HEK293T (cell line): ENCODE data around the gene ASTN2.

Source experiments
- CTCF ChIA-PET: fragments of 350-600 bp; formaldehyde crosslinking; extraction: SDS; loops from one replicate; lab custom pipeline; 2021; ENCODE audit warnings: antibody characterized with exemption, inconsistent platforms; lab: Yijun Ruan, JAX
- POLR2A ChIA-PET: fragments of 350-600 bp; formaldehyde crosslinking; extraction: SDS; loops from one replicate; lab custom pipeline; 2020; ENCODE audit warnings: antibody characterized with exemption, inconsistent platforms; lab: Yijun Ruan, JAX
- DNase-seq: peaks from one replicate; pipeline ENCODE4 v3.0.0; 2012; ENCODE audit warnings: mixed read lengths; ENCODE audit errors: extremely low spot score
- ARNT ChIP-seq: fragments of 450-650 bp; IDR thresholded peaks from 2 replicates; pipeline ENCODE4 v1.6.1; 2017; ENCODE audit warnings: mild to moderate bottlenecking
- BHLHE40 ChIP-seq: fragments of 450-650 bp; IDR thresholded peaks from 2 replicates; pipeline ENCODE4 v1.6.1; 2016; ENCODE audit warnings: mild to moderate bottlenecking, moderate library complexity, borderline replicate concordance
- CTBP1 ChIP-seq: fragments of 450-650 bp; IDR thresholded peaks from 2 replicates; pipeline ENCODE4 v1.6.1; 2016; ENCODE audit warnings: borderline replicate concordance
- ELF4 ChIP-seq: fragments of 450-650 bp; IDR thresholded peaks from 2 replicates; pipeline ENCODE4 v1.6.1; 2017; ENCODE audit warnings: antibody characterized with exemption
- FOXA1 ChIP-seq: fragments of 450-650 bp; IDR thresholded peaks from 2 replicates; pipeline ENCODE4 v1.6.1; 2016; ENCODE audit warnings: mild to moderate bottlenecking
- FOXK2 ChIP-seq: fragments of 450-650 bp; IDR thresholded peaks from 2 replicates; pipeline ENCODE4 v1.6.1; 2016; ENCODE audit warnings: mild to moderate bottlenecking
- FOXM1 ChIP-seq: fragments of 450-650 bp; IDR thresholded peaks from 2 replicates; pipeline ENCODE4 v1.6.1; 2017; ENCODE audit warnings: mild to moderate bottlenecking, borderline replicate concordance
- HDGF ChIP-seq: fragments of 450-650 bp; IDR thresholded peaks from 2 replicates; pipeline ENCODE4 v1.6.1; 2017; ENCODE audit warnings: antibody characterized with exemption, borderline replicate concordance
- L3MBTL2 ChIP-seq: fragments of 450-650 bp; conservative IDR thresholded peaks from 2 replicates; pipeline ENCODE4 v1.6.1; 2016; ENCODE audit warnings: mild to moderate bottlenecking
- LEF1 ChIP-seq: fragments of 450-650 bp; IDR thresholded peaks from 2 replicates; pipeline ENCODE4 v1.6.1; 2017; ENCODE audit warnings: mild to moderate bottlenecking, borderline replicate concordance
- NFRKB ChIP-seq: fragments of 450-650 bp; IDR thresholded peaks from 2 replicates; pipeline ENCODE4 v1.6.1; 2016; ENCODE audit warnings: mild to moderate bottlenecking, moderate library complexity
- SP1 ChIP-seq: fragments of 450-650 bp; IDR thresholded peaks from 2 replicates; pipeline ENCODE4 v1.6.1; 2017
- SUZ12 ChIP-seq: fragments of 450-650 bp; IDR thresholded peaks from 2 replicates; pipeline ENCODE4 v1.6.1; 2016; ENCODE audit warnings: mild to moderate bottlenecking
- TARDBP ChIP-seq: fragments of 450-650 bp; IDR thresholded peaks from 2 replicates; pipeline ENCODE4 v1.6.1; 2016
- ZNF384 ChIP-seq: fragments of 450-650 bp; IDR thresholded peaks from 2 replicates; pipeline ENCODE4 v1.6.1; 2016
- TF ChIP-seq, protein P1 (sequence below): fragments of 450-650 bp; IDR thresholded peaks from 2 replicates; pipeline ENCODE4 v1.6.1; 2016

Gene ASTN2

DNA sequence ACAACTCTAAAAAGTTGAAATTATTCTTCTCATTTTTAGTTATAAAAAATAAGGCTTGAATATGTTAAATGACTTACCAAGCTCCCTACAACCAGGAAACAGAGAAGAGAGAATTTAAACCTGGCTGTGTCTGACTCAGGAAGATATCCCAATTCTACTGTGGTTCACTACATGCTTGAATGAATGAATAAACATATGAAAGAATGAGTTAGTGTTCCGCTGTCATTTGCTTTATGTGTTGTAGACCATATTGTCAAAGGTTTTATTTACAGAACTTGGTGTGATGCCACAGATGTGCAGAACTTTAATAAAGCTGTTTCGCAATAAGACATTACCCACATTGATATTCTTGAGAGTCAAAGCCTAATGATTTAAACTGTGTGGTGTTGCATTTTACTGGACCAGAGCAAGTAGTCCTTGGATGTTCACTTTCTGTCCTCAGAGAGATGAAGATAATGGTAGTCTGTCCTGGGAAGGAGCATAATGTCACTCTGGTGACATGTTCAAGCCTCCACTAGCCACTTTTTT lies 414.6 kb downstream of the ASTN2 start:
- CTCF ChIA-PET = no interaction called here
- TF ChIP-seq SUZ12 = no peak
- DNase-seq = no peak
- POLR2A ChIA-PET = no interaction called here

DNA sequence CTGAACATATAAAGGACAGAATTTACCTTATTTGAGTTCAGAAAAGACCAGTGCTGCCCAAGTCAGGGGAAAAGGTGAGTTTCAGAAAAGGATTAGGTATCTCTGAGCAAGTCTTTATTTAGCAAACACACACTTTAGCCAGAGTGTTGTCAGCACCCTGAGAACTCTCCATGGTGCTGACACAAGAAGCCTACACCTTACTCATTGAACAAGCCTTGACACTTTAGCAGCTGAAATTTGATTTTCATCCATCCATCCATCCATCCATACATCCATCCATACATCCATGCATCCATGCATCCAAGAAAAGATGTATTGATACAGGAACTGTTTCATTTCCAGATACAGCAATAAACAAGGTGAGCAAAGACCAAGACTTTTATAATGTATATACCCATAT lies 416.6 kb downstream of the ASTN2 start:
- DNase-seq = no peak
- TF ChIP-seq CTBP1 (no peak), HDGF (no peak), LEF1 (no peak), L3MBTL2 (no peak), FOXM1 (no peak), SUZ12 (no peak), FOXA1 (no peak), SP1 (no peak), TARDBP (no peak), ELF4 (no peak), ZNF384 (no peak), FOXK2 (no peak), BHLHE40 (no peak), NFRKB (no peak), ARNT (no peak)
- TF ChIP-seq, protein P1, sequence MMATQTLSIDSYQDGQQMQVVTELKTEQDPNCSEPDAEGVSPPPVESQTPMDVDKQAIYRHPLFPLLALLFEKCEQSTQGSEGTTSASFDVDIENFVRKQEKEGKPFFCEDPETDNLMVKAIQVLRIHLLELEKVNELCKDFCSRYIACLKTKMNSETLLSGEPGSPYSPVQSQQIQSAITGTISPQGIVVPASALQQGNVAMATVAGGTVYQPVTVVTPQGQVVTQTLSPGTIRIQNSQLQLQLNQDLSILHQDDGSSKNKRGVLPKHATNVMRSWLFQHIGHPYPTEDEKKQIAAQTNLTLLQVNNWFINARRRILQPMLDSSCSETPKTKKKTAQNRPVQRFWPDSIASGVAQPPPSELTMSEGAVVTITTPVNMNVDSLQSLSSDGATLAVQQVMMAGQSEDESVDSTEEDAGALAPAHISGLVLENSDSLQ = no peak
- ChIA-PET CTCF (no interaction called here), POLR2A (no interaction called here)

DNA sequence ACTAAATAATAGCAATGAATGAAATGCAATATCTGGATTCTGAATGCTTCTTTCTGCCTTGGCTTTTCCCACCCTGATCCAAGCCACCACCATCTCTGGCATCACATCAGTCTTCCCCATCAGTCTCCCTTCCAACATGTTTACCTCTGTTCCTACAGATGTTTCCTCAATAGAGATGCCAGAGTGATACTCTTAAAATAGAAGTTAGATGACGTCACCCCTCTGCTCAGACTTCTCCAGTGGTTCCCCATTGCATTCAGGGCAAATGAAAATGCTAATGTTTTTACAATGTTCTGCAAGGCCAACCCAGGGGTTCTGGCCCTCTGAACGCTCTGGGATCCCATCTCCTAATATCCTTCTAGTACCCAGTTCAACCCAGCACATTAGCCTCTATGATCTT lies 422.0 kb downstream of the ASTN2 start:
- TF ChIP-seq ARNT (no peak), FOXK2 (no peak), ZNF384 (no peak), SP1 (no peak), ELF4 (no peak), FOXA1 (no peak), SUZ12 (no peak), TARDBP (no peak), BHLHE40 (no peak), FOXM1 (no peak), NFRKB (no peak), HDGF (no peak), LEF1 (no peak)
- TF ChIP-seq, protein P1 = no peak
- CTCF ChIA-PET = no interaction called here
- DNase-seq = no peak
- POLR2A ChIA-PET = no interaction called here

DNA sequence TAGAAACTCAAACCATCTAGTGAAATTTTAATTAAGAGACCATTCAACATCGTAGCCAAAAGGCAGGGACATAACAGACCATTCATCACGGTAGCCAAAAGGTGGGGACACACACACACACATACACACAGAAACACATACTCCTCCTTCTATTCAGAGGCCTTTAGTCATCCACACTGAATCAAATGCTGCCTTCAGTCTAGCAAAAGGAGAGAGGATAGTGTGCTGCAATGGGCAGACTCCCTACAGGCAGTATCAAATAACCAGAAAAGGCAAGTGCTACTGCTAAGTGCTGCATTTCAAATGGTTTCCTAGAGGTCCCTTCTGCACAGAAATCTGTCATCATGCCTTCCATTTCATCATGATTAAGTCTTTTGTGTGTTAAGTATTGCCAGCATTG lies 423.8 kb downstream of the ASTN2 start:
- no peak for DNase-seq
- ChIA-PET CTCF (no interaction called here), POLR2A (no interaction called here)
- no peak for TF ChIP-seq ARNT
- no peak for TF ChIP-seq NFRKB
- TF ChIP-seq, protein P1 = no peak
- no peak for TF ChIP-seq FOXK2
- TF ChIP-seq SUZ12 = no peak
- no peak for TF ChIP-seq FOXA1
- TF ChIP-seq ELF4 = no peak
- TF ChIP-seq LEF1 = no peak
- no peak for TF ChIP-seq HDGF
- no peak for TF ChIP-seq L3MBTL2
- TF ChIP-seq CTBP1 = no peak
- TF ChIP-seq TARDBP = no peak
- TF ChIP-seq SP1 = no peak
- no peak for TF ChIP-seq BHLHE40
- TF ChIP-seq ZNF384 = no peak
- no peak for TF ChIP-seq FOXM1

DNA sequence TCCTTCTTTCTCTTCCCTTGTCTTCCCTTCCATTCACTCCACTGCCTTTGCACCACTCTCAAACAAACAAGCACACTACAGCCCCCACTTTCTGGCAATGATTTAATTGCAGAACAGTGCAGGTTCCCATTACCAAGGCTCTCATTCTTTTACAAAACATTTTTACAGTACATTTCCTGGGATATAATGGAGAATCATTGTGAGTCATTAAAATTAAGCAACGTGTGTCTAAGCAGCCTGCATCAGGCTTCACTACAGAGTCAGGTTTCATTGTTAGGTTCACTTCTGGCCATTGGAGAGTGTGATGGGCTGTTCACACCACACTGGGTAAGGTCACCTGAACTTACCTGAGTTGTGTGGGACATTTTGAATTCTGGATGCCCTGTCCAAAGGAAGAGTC lies 424.3 kb downstream of the ASTN2 start:
- DNase-seq = no peak
- CTCF ChIA-PET = no interaction called here
- POLR2A ChIA-PET = no interaction called here
- no peak for TF ChIP-seq ARNT
- TF ChIP-seq ELF4 = no peak
- no peak for TF ChIP-seq CTBP1
- no peak for TF ChIP-seq HDGF
- no peak for TF ChIP-seq FOXK2
- TF ChIP-seq ZNF384 = no peak
- TF ChIP-seq, protein P1 = no peak

DNA sequence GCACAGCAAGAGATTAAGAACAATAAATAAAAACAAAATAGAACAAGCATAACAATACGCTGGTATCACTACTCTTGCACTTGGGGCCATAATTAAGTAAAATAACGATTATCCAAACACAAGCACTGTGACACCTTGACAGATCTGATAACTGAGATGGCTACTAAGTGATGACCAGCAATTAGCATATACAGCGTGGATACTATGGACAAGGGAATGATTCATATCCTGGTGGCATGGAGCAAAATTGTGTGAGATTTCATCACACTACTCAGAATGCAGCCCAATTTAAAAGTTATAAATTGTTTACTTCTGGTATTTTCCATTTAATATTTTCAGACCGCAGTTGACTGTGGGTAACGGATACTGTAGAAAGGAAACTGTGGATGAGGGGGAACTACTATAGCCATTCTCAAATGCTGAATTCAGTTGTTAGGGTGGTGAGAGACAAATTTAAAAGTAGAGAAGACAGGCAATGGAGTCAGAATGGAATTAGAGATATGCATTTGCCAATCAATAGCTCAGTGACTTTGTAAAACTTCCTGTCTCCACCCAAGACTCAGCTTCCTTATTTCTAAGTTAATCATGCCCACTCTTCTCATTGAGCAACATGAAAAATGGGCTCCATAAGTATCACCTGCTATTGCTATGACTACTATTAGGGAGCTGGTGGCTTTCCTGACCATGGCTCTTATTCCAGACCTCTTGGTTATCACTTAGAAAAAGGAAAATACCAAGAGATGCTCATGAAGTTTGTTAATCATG lies 427.0 kb downstream of the ASTN2 start:
- ChIA-PET POLR2A (no interaction called here), CTCF (no interaction called here)
- no peak for TF ChIP-seq BHLHE40
- no peak for TF ChIP-seq TARDBP
- TF ChIP-seq L3MBTL2 = no peak
- TF ChIP-seq ZNF384 = no peak
- no peak for TF ChIP-seq ARNT
- no peak for TF ChIP-seq FOXK2
- no peak for TF ChIP-seq SUZ12
- TF ChIP-seq, protein P1 = no peak
- TF ChIP-seq HDGF = no peak
- no peak for TF ChIP-seq NFRKB
- TF ChIP-seq SP1 = no peak
- TF ChIP-seq ELF4 = no peak
- TF ChIP-seq FOXA1 = no peak
- TF ChIP-seq FOXM1 = no peak
- no peak for TF ChIP-seq CTBP1
- TF ChIP-seq LEF1 = no peak
- no peak for DNase-seq
